DND-41 (cell line): Measurements from ENCODE around the gene ANKMY1.

ENCODE experiments used
- EZH2 ChIP-seq: IDR thresholded peaks from 3 replicates; pipeline ENCODE4 v1.6.1; 2012; ENCODE audit warnings: borderline replicate concordance, low read depth, mild to moderate bottlenecking, moderate library complexity, low read length, inconsistent platforms; ENCODE audit not compliant: severe bottlenecking
- TF ChIP-seq, protein P1 (sequence below): IDR thresholded peaks from 2 replicates; pipeline ENCODE4 v1.5.1; 2012; ENCODE audit warnings: borderline replicate concordance, low read length, moderate library complexity, mild to moderate bottlenecking; ENCODE audit not compliant: poor library complexity, severe bottlenecking; ENCODE audit errors: extremely low read depth

DNA sequence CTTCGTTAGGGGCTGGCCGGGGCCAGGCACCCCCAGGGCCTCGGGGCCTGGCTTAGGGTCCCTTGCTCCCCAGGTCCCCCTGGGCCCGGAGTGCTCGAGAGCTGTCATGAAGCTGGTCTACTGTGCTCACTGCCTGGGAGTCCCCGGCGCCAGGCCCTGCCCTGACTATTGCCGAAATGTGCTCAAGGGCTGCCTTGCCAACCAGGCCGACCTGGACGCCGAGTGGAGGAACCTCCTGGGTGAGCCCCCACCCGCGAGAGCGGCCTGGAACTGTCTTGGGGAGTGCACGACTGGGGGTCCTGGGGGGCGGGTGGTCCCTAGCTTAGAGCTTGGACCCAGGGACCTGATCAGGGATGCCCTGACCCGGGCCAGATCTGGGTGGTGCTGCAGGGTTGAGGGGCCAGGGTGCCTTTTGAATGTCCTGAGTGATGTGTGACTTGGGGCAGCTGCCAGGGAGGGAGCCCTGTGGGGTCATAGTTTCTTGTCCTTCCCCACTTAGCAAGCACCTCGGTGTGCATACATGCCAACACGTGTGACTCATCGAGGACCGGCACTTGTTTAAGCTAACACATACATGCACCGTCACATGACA lies 94.4 kb downstream of the ANKMY1 start:
- TF ChIP-seq, protein P1, sequence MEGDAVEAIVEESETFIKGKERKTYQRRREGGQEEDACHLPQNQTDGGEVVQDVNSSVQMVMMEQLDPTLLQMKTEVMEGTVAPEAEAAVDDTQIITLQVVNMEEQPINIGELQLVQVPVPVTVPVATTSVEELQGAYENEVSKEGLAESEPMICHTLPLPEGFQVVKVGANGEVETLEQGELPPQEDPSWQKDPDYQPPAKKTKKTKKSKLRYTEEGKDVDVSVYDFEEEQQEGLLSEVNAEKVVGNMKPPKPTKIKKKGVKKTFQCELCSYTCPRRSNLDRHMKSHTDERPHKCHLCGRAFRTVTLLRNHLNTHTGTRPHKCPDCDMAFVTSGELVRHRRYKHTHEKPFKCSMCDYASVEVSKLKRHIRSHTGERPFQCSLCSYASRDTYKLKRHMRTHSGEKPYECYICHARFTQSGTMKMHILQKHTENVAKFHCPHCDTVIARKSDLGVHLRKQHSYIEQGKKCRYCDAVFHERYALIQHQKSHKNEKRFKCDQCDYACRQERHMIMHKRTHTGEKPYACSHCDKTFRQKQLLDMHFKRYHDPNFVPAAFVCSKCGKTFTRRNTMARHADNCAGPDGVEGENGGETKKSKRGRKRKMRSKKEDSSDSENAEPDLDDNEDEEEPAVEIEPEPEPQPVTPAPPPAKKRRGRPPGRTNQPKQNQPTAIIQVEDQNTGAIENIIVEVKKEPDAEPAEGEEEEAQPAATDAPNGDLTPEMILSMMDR = no peak
- TF ChIP-seq EZH2 = no peak
